GM19193 (cell line): Measurements from ENCODE around the gene GAK.

Experiments
- POLR2A ChIP-seq: IDR thresholded peaks from 4 replicates; pipeline ENCODE4 v1.6.1; 2011; ENCODE audit not compliant: insufficient read depth, insufficient read length; ENCODE audit errors: extremely low read depth

GAK gene

DNA sequence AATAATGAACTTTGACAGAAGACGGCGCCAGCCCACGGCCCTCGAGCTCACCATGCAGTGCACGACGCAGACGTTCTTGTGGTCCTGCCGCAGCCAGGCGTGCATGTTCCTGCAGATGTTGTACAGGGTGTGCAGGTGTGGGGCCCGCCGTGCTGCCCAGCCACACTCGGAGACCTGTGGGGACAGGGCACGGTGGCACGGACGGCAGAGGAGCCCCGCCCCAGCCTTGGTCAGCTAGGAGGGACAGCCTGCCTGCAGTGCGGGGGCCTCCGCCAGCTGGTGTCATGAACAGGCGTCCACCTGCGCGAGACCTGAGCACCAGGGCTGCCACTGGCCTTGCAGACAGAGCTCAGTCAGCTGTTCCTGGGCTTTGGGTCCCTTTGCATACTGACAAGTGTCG lies 49.5 kb downstream of the GAK start:
- no peak for TF ChIP-seq POLR2A

DNA sequence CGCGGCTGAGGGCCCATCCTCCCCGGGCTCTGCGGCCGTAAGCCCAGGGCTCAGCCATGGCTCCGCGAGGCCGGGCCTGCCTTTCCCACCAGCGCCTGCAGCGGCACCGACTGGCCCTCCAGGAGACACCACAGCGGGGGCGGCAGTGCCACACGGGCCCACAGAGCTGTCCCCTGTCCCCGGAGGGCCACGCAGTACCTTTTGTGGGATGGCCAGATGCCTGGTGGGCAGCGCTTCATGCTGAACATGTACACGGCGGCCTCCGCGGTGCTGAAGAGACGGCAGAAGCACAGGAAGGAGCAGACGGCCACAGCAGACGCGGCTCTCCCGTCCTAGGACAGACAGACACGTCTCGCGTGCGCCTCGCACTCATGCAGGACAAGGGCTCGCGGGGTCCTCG lies 50.4 kb downstream of the GAK start:
- TF ChIP-seq POLR2A, result no peak

DNA sequence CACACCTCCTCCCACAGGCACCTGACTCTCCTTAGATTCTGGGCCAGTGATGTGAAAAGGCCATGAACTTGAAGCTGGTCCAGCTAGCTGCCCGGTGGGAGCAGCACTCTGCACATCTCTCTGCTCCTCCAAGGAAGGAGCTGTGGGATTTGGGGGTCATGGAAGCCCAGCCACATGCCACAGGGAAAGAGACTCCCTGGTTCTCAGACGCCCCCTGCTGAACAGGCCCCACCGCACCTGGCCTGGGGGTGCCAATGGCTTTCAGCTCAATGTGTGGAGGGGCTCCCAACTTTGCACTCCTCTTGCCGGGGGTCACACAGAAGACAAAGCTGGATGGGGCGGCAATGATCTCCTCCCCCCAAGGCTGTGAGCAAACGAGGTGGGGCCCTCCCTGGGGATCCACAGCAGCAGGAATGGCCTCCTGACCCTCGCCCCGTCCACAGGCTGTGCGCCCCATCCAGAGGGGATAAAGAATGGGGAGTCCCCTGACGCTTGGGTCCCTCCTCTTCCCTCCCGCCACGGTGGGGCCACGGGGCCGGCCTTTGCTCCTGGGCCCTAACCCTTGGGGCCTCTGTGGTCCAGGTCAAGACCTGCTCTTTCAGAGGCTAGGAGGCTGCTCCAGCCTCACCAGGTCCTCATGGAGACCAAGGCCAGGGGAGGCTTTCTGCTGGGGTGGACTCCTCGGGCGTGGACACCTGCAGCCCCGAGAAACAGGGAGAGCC lies 51.3 kb downstream of the GAK start:
- no peak for TF ChIP-seq POLR2A

DNA sequence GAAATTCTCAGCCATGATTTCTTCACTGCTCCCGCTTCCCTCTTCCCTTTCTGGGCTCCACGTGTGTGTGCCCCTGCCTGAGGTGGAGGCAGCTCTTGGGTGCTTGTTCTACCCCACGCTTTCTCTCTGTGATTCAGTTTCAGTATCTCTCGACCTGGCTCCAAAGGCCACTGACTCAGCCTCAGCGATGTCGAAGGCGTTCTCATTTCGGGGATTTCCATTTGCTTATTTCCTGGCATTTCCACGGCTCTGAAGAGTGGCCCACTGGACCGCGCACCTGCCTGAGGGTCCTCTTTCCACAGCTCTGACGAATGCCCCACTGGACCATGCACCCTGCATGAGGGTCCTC lies 52.4 kb downstream of the GAK start:
- TF ChIP-seq POLR2A, result no peak

DNA sequence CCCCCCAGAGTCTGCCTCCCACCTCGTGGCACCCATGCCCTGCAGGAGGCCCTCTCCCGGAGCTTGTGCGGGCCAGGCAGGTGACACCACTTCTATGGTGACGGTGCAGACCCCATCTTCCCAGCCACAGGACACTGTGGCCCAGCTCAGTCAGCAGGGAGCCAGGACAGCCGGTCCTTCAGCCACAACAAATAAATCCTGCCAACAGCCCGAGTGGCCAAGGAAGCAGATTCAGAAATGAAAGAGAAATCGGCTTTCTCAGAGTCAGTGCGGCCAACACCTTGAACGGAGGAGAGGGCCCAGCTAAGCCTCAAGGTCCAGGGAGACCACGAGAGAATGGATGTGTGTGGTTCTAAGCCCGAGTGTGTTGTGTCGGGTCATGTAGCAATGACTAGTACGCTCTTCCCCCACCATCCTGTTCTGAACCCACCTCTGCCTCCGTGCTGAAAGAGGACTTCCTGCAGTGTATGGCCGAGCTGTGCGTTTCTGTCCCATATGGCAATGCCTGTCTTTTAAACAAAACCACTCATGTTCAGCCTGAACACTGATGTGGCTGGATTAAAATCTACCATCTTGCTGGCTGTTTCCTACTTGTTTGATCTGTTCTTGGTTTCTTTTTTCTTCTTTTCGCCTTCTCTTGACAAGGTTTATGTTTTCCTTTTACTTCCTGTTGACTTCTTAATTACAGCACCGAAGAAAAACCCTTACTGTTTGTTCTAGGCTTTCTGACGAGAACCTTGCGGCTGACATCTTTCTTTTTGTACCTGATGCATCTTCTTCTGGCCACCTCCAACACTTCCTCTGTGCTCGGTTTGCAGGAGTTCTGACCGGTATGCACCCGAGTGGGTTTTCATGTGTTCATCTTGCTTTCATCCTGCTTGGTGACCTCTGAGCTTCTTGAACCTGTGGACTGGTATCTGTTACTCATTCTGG lies 53.1 kb downstream of the GAK start:
- TF ChIP-seq POLR2A, result no peak

DNA sequence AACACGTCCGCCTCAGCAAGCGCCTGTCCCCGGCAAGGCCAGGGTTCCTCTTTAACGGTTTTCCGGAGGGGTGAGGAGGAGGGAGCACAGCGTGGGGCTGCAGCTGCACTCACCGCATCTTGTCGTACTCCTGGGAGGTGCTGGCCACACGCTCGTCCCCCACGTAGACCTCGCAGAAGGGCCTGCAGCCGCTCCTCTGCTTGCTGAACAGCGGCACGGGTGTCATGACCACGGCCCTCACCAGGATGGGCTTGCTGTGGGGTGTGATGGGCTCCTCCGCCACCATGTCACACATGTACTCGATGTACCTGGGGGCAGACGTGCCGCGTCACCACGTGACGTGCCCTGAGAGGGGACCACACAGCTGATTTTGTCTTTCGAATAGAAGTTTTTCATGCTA lies 54.6 kb downstream of the GAK start:
- TF ChIP-seq POLR2A, result no peak

DNA sequence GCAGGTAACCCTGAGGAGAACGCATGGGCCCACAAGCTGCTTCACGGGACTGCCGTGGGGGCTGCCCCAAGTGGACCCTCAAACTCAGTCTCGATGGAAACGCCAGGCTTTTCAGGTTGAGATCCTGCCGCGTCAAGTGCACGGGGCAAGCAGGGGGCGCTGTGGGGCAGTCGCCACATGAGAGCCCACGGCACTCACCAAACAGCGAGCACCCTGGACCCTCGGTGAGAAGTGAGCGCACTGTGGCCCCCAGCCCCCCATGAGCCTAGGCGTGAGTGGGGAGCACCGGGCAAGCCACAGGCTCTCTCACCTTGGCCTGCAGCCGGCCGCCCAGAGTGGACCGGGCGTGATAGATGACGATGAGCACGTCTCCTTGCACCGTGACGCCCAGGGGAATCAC lies 55.3 kb downstream of the GAK start:
- TF ChIP-seq POLR2A, result no peak

DNA sequence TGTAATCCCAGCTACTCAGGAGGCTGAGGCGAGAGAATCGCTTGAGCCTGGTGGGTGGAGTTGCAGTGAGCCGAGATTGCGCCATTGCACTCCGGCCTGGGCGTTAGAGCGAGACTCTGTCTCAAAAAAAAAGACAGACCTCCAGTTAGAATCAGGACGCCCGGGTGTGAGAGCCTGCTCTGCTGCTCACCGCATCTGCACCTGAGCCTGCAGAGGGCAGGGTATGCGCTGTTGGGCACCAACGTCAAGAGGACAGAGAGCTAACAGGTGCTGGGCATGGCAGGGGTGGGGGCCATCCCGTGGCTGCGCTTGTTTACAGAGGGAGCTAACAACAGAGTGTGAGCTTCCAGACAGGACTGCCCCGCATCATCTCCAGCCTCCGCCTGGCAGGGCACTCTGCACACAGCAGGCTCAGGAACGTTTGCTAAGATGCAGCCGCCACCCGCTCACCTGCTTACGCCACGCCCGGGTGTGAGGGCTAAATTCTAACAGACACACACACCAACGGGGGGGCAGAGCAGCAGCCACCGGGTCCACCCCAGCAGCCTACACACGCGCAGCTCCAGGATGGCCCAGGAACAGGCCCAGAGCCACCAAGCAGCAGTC lies 56.2 kb downstream of the GAK start:
- TF ChIP-seq POLR2A, result no peak

DNA sequence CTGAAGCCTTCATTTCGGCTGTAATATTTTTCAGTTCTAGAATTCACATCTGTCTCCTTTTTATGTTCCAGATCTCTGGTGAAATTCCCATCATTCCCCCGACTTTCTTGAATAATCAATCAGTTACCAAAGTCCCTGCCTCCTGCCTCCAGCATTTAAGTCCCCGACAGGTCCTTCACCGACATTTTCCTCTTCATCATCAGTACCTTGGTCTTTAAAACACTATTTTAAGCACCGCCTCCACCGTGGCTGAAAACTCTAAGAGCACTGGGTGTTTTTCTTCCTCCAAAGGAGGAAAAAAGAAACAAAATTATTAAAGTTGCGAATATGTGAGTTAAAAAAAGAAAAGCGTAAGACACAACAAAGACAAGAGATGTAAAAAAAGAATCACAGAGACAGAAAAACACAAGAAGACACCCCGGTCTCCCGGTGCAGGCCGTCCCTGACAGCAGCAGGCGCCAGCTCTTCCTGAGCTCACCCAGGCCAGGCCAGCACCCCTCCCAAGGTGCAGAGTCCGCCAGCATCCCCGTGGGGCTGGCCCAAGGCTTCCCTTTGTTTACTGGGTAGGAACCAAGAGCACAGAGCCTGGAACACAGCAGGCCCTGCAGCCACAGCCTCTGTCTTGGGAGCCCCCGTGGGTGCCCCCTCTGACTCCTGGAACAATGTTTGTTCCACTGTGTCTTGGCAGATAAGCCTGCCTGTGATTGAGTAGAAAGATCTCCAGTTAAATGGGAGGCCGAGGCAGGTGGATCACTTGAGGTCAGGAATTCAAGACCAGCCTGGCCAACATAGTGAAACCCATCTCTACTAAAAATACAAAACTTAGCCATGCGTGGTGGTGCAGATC lies 56.9 kb downstream of the GAK start:
- TF ChIP-seq POLR2A, result no peak

DNA sequence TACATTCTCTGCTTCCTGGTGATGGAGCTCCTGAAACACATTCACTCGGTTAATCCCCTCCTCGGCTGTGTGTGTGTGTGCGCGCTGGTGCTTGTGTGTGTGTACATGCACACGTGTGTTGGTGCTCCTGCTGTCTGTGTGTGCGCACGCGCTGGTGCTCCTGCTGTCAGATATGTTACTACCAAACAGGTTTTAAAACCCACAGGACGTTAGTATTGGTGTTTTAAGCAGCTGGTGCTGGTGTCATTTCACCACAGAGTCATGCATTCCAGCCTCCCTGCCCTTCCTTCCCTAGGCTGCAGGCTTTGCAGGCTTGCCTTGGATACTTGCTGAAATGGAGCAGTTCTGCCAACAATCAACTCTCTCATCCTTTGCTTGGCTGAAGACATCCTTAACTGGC lies 58.1 kb downstream of the GAK start:
- TF ChIP-seq POLR2A, result no peak

DNA sequence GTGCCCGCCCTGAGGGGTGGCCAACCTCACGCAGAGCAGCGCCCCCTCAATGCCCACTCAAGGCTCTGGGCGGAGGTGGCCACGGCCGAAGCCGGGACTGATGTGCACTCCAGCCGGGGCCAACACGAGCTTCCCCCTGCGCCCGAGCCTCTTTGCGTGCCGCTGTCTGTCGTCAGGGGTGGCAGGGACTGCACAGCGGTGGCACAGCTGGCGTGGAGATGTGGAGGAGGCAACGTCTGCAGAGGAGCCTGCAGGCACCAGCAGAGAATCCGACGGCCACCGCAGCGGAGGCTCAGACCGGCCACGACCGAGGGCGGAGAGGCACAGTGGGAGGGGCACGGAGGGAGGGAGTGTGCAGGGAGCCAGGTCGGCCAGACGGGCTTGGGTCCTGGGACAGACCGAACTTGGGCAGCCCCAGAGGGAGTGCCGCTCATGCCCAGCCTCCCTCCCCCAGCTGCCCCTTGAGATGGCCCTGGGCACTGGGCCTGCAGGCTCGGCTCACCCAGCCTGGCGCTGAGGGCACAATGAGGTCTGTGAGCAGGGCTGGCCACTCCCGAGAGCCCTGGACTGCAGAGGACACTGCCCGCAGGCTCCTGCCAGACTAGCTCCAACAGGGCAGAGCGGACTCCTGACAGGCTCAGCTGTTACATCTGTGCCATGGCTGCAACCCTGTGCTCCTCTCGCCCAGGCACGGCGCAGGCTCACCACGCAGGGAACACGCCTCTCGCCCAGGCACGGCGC lies 59.7 kb downstream of the GAK start:
- TF ChIP-seq POLR2A, result no peak

DNA sequence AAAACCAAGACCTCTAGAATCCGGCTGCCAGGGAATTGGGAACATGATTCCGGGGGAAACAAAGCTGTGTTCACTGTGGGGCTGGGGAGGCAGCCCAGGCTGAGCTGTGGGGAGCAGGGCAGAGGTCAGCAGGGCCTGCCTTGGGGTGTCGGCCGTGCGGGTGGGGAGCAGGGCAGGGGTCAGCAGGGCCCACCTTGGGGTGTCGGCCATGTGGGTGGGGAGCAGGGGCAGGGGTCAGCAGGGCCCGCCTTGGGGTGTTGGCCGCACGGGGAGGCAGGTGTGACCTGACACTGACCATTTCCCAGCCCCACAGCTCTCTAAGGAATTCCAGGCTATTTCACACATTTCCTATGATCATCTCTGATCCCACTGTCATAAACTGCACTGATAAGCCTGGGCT lies 60.6 kb downstream of the GAK start:
- no peak for TF ChIP-seq POLR2A

DNA sequence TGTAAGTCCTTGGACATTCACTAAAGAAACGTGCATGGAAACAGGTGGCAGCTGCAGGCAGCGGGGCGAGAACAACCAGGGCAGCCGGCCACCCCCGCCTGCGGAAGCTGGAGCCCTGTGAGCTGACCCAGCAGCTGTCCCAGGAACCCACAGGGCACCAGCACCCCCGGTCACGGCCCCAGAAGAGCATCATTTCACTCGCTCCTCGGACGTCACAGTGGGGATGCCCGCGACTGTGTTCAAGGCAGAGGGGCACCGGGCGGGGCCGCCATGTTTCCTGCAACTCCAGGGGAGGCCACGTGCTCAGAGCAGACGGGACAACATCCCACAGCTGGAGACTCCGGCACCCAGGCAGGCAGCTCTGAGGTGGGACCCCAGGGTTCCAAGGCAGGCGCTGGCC lies 61.2 kb downstream of the GAK start:
- TF ChIP-seq POLR2A, result no peak

DNA sequence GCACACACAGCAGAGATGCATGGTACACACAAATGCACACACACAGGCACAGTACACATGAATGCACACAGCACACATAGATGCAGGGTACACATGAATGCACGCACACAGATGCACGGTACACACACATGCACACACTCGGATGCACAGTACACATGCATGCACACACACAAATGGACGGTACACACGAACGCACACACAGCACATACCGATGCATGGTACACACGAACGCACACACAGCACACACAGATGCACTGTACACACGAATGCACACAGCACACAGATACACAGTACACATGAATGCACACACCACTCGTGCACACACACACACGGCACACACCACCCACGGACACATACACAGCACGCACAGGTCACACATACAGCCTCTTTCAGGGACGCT lies 62.3 kb downstream of the GAK start:
- TF ChIP-seq POLR2A, result no peak

DNA sequence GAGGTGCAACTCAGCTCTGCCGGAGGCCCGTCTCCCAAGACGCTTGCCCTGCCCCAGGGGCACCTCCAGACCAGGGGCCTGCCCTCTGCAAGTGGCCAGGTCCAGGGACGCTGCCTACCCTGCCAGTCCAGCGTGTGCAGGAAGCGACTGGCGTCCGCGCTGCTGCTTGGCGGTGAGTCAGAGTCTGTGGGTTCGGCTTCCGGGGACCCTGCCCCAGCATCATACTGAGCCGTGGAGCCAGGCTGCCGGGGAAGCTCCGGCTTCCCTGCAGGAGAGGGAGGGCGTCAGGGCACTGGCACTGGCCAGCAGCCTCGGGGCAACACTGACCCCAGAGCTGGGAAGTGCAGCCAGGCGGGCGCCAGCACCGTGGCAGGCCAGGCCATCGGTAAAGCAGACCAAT lies 63.7 kb downstream of the GAK start:
- TF ChIP-seq POLR2A, result no peak
